Astrocyte (in vitro differentiated cells and primary cell): Measurements from ENCODE around the gene TMEM115. TPM values are rescaled to one million over a fixed set of nuclear protein-coding genes. Genes with fewer than 3 reads are reported as not detected.

Source experiments
- DNase-seq: peaks from one replicate; pipeline ENCODE4 v3.0.0-alpha.2; 2010; ENCODE audit warnings: low read depth
- FAIRE-seq: peaks from 2 replicates; lab custom pipeline; 2011; peaks lifted over from hg19 to GRCh38; lab: Jason Lieb, UNC
- H2AFZ ChIP-seq: 2 replicates; pipeline ENCODE4 v1.6.0; 2012; ENCODE audit warnings: low read depth, low read length, inconsistent platforms
- H3K27ac ChIP-seq: 2 replicates; pipeline ENCODE4 v1.5.1; 2011; ENCODE audit warnings: low read depth, low read length, inconsistent platforms
- H3K27me3 ChIP-seq: 2 replicates; pipeline ENCODE4 v1.6.0; 2011; ENCODE audit warnings: low read length, inconsistent platforms; ENCODE audit not compliant: insufficient read depth
- H3K36me3 ChIP-seq: 2 replicates; pipeline ENCODE4 v1.5.1; 2011; ENCODE audit warnings: low read length, inconsistent platforms; ENCODE audit not compliant: insufficient read depth
- H3K4me1 ChIP-seq: 2 replicates; pipeline ENCODE4 v1.5.1; 2011; ENCODE audit warnings: low read length, inconsistent platforms; ENCODE audit not compliant: insufficient read depth
- H3K4me2 ChIP-seq: 2 replicates; pipeline ENCODE4 v1.6.0; 2012; ENCODE audit warnings: low read length, inconsistent platforms
- H3K4me3 ChIP-seq: 2 replicates; pipeline ENCODE4 v1.5.1; 2011; ENCODE audit warnings: low read depth, mild to moderate bottlenecking, low read length, inconsistent platforms; ENCODE audit not compliant: insufficient read depth
- H3K79me2 ChIP-seq: 2 replicates; pipeline ENCODE4 v1.6.0; 2012; ENCODE audit warnings: mild to moderate bottlenecking, low read length, inconsistent platforms; ENCODE audit not compliant: insufficient read depth
- H3K9ac ChIP-seq: 2 replicates; pipeline ENCODE4 v1.6.0; 2012; ENCODE audit warnings: mild to moderate bottlenecking, low read length, inconsistent platforms
- H3K9me3 ChIP-seq: 2 replicates; pipeline ENCODE4 v1.5.1; 2012; ENCODE audit warnings: low read depth, mild to moderate bottlenecking, low read length, inconsistent platforms; ENCODE audit not compliant: insufficient read depth
- H4K20me1 ChIP-seq: 2 replicates; pipeline ENCODE4 v1.6.0; 2012; ENCODE audit warnings: low read length, inconsistent platforms; ENCODE audit not compliant: insufficient read depth
- H3K27ac Mint-ChIP-seq: one replicate; pipeline ENCODE4 v1.8.0; 2021; ENCODE audit warnings: mild to moderate bottlenecking, mixed read lengths; ENCODE audit not compliant: unreplicated experiment
- H3K27me3 Mint-ChIP-seq: one replicate; pipeline ENCODE4 v1.8.0; 2021; ENCODE audit warnings: low read depth, mixed read lengths; ENCODE audit not compliant: unreplicated experiment
- H3K36me3 Mint-ChIP-seq: one replicate; pipeline ENCODE4 v1.8.0; 2021; ENCODE audit warnings: low read depth, mixed read lengths; ENCODE audit not compliant: unreplicated experiment
- H3K4me1 Mint-ChIP-seq: one replicate; pipeline ENCODE4 v1.8.0; 2021; ENCODE audit warnings: low read depth, mixed read lengths; ENCODE audit not compliant: unreplicated experiment
- H3K4me3 Mint-ChIP-seq: one replicate; pipeline ENCODE4 v1.8.0; 2021; ENCODE audit warnings: mild to moderate bottlenecking, moderate library complexity, mixed read lengths; ENCODE audit not compliant: unreplicated experiment
- H3K9me3 Mint-ChIP-seq: one replicate; pipeline ENCODE4 v1.8.0; 2021; ENCODE audit warnings: mild to moderate bottlenecking, mixed read lengths; ENCODE audit not compliant: unreplicated experiment
- EZH2 ChIP-seq: IDR thresholded peaks from 2 replicates; pipeline ENCODE4 v1.6.1; 2012; ENCODE audit warnings: mild to moderate bottlenecking, low read length, inconsistent platforms; ENCODE audit not compliant: insufficient read depth
- total RNA-seq: library from RNA; stranded (reverse); gene quantifications from 2 replicates; pipeline ENCODE4 v1.2.1, GENCODE V29; 2021
- TF ChIP-seq, protein P1 (sequence below): IDR thresholded peaks from 2 replicates; pipeline ENCODE4 v1.5.1; 2011; ENCODE audit warnings: low read depth, mild to moderate bottlenecking, inconsistent platforms, low read length, moderate library complexity; ENCODE audit not compliant: insufficient read depth

TMEM115 gene
- total RNA-seq, 1 donor from 2014 or later, result 48.7 TPM

DNA sequence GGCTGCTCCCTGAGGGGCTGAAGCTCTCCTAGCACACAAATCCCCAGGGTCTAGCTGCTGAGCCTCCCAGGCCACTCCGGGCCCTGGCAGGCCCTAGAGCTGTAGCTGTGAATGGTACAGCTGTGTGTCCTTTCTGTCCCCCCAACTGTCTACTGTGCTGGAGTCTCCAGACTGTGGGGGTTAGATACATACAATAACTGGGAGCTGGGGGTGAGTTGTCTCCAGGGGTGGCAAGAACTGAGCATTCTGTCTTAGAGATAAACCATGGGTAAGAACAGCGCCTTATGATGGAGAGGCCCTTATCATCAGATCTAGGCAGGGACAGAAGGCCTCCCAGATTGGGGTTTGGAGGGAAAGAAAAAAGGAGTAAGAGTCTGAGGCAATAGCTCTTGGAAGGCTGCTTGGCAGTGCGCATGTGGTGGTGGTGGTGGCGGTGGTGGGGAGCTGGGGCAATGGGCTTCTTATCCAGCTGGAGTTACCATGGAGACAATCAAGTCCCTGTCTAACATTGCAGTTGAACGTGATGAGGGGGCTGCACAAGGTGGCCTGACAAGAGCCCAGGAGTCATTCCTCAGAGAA is 5.0 kb downstream of the TMEM115 start:
- H3K4me1 Mint-ChIP-seq, result peaks cover 32% of the 10 kb centered on the region
- Histone ChIP-seq H3K9ac (no peak overlapping the region), H3K4me1 (peaks cover 54% of the 10 kb centered on the region), H3K27ac (no peak overlapping the region), H2AFZ (no peak overlapping the region), H3K9me3 (no peaks in the 10 kb centered on the region), H4K20me1 (peaks cover 72% of the 10 kb centered on the region), H3K4me2 (no peak overlapping the region), H3K27me3 (no peaks in the 10 kb centered on the region), H3K36me3 (peaks cover 8% of the 10 kb centered on the region), H3K4me3 (no peak overlapping the region), H3K79me2 (peaks cover 88% of the 10 kb centered on the region)
- DNase-seq, result no peak
- H3K9me3 Mint-ChIP-seq, result no peaks in the 10 kb centered on the region
- no peak for TF ChIP-seq EZH2
- no peak overlapping the region for H3K27ac Mint-ChIP-seq
- no peak overlapping the region for H3K4me3 Mint-ChIP-seq
- no peaks in the 10 kb centered on the region for H3K27me3 Mint-ChIP-seq
- H3K36me3 Mint-ChIP-seq, result peaks cover 13% of the 10 kb centered on the region
- no peak for FAIRE-seq

DNA sequence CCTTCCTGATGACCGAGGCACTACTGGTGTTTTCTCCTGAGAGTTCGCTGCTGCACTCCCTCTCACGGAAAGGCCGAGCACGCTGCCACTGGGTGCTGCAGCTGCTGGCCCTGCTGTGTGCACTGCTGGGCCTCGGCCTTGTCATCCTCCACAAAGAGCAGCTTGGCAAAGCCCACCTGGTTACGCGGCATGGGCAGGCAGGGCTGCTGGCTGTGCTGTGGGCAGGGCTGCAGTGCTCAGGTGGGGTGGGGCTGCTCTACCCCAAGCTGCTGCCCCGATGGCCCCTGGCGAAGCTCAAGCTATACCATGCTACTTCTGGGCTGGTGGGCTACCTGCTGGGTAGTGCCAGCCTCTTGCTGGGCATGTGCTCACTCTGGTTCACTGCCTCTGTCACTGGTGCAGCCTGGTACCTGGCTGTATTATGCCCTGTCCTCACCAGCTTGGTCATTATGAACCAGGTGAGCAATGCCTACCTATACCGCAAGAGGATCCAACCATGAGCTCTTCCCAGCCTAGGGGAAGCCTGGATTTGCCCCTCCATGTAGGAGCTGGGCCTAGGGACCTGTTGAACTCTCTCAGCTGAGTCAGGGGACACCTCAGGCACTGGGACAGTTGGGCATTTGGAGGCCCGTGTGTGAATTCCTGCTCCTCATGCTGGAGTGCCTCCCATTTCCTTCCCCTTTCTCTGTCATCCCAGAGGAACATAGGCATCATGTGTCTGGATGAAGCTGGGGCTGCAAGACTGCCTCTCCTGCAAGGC is 5.9 kb downstream of the TMEM115 start:
- Histone ChIP-seq H3K4me3 (no peak overlapping the region), H3K79me2 (peaks cover 87% of the 10 kb centered on the region), H3K36me3 (peaks cover 10% of the 10 kb centered on the region), H3K27me3 (no peaks in the 10 kb centered on the region), H3K4me1 (peaks cover 51% of the 10 kb centered on the region), H3K9me3 (no peaks in the 10 kb centered on the region), H2AFZ (no peak overlapping the region), H4K20me1 (peaks cover 69% of the 10 kb centered on the region), H3K4me2 (no peak overlapping the region), H3K9ac (no peak overlapping the region), H3K27ac (no peak overlapping the region)
- Mint-ChIP-seq H3K9me3 (no peaks in the 10 kb centered on the region), H3K4me3 (no peak overlapping the region), H3K27ac (no peak overlapping the region), H3K36me3 (peaks cover 13% of the 10 kb centered on the region), H3K27me3 (no peaks in the 10 kb centered on the region), H3K4me1 (peaks cover 31% of the 10 kb centered on the region)
- DNase-seq, result no peak
- FAIRE-seq, result no peak
- TF ChIP-seq, protein P1, sequence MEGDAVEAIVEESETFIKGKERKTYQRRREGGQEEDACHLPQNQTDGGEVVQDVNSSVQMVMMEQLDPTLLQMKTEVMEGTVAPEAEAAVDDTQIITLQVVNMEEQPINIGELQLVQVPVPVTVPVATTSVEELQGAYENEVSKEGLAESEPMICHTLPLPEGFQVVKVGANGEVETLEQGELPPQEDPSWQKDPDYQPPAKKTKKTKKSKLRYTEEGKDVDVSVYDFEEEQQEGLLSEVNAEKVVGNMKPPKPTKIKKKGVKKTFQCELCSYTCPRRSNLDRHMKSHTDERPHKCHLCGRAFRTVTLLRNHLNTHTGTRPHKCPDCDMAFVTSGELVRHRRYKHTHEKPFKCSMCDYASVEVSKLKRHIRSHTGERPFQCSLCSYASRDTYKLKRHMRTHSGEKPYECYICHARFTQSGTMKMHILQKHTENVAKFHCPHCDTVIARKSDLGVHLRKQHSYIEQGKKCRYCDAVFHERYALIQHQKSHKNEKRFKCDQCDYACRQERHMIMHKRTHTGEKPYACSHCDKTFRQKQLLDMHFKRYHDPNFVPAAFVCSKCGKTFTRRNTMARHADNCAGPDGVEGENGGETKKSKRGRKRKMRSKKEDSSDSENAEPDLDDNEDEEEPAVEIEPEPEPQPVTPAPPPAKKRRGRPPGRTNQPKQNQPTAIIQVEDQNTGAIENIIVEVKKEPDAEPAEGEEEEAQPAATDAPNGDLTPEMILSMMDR, result no peak

GRCh38 chr3:50352781-50353180 is 6.5 kb downstream of the TMEM115 start:
- no peak for DNase-seq
- Histone ChIP-seq H3K79me2 (peaks cover 83% of the 10 kb centered on the region), H3K36me3 (peaks cover 11% of the 10 kb centered on the region), H3K4me1 (peaks cover 45% of the 10 kb centered on the region), H3K4me3 (no peak overlapping the region), H3K27me3 (no peaks in the 10 kb centered on the region), H3K9me3 (no peaks in the 10 kb centered on the region), H3K4me2 (no peak overlapping the region), H3K27ac (peak overlapping the region; percentile 4), H4K20me1 (peaks cover 63% of the 10 kb centered on the region), H2AFZ (no peak overlapping the region), H3K9ac (no peak overlapping the region)
- TF ChIP-seq, protein P1, result peak; percentile 28
- TF ChIP-seq EZH2, result no peak
- no peaks in the 10 kb centered on the region for H3K27me3 Mint-ChIP-seq
- no peak overlapping the region for H3K4me3 Mint-ChIP-seq
- H3K27ac Mint-ChIP-seq, result no peak overlapping the region
- H3K36me3 Mint-ChIP-seq, result peaks cover 11% of the 10 kb centered on the region
- FAIRE-seq, result no peak
- peaks cover 24% of the 10 kb centered on the region for H3K4me1 Mint-ChIP-seq
- H3K9me3 Mint-ChIP-seq, result no peaks in the 10 kb centered on the region
